ENCODE measurements around the gene SPECC1L.
A peak's percentile ranks its signal among the peaks of the same experiment; 100 is the strongest.
"Not testable (repeated sequence)": the region's sequence is repeated elsewhere in the genome, so short reads cannot be mapped to it uniquely, and the experiment has no call there.

The SPECC1L gene

GRCh38 chr22:24245584-24246561, 24.8 kb upstream of the SPECC1L start:
- DNase-seq (ENCODE audit: low read depth in 2 of 2) = not testable (repeated sequence)

- no peak for DNase-seq (ENCODE audit: low read depth in 2 of 2)
Measured at GRCh38 chr22:24247011-24247507, 23.6 kb upstream of the SPECC1L start.

- peak; percentile 50 to 52 for DNase-seq (ENCODE audit: low read depth in 2 of 2)
Measured at GRCh38 chr22:24247564-24248344, 22.9 kb upstream of the SPECC1L start.

- DNase-seq (ENCODE audit: low read depth in 2 of 2) = not testable (repeated sequence)
Measured at GRCh38 chr22:24248611-24249010, 22.0 kb upstream of the SPECC1L start.

- DNase-seq (ENCODE audit: low read depth in 2 of 2) = not testable (repeated sequence)
Measured at GRCh38 chr22:24249413-24249812, 21.2 kb upstream of the SPECC1L start.

- not testable (repeated sequence) for DNase-seq (ENCODE audit: low read depth in 2 of 2)
Measured at GRCh38 chr22:24251286-24251685, 19.3 kb upstream of the SPECC1L start.

- DNase-seq (ENCODE audit: low read depth in 2 of 2) = not testable (repeated sequence)
Measured at GRCh38 chr22:24253126-24253525, 17.5 kb upstream of the SPECC1L start.

GRCh38 chr22:24256136-24256535, 14.5 kb upstream of the SPECC1L start:
- DNase-seq (ENCODE audit: low read depth in 2 of 2) = not testable (repeated sequence)

- not testable (repeated sequence) for DNase-seq (ENCODE audit: low read depth in 2 of 2)
Measured at GRCh38 chr22:24256736-24257135, 13.9 kb upstream of the SPECC1L start.

GRCh38 chr22:24259459-24259858, 11.2 kb upstream of the SPECC1L start:
- DNase-seq (ENCODE audit: low read depth in 2 of 2) = peak in 1 of 2 experiments; percentile 44

- DNase-seq (ENCODE audit: low read depth in 2 of 2) = not testable (repeated sequence)
Measured at GRCh38 chr22:24262185-24262749, 8.4 kb upstream of the SPECC1L start.

GRCh38 chr22:24263479-24263878, 7.2 kb upstream of the SPECC1L start:
- not testable (repeated sequence) for DNase-seq (ENCODE audit: low read depth in 2 of 2)

- not testable (repeated sequence) for DNase-seq (ENCODE audit: low read depth in 2 of 2)
Measured at GRCh38 chr22:24264329-24264896, 6.2 kb upstream of the SPECC1L start.

GRCh38 chr22:24265734-24266133, 4.9 kb upstream of the SPECC1L start:
- DNase-seq (ENCODE audit: low read depth in 2 of 2) = no peak

- not testable (repeated sequence) for DNase-seq (ENCODE audit: low read depth in 2 of 2)
Measured at GRCh38 chr22:24266495-24266894, 4.1 kb upstream of the SPECC1L start.

- no peak for DNase-seq (ENCODE audit: low read depth in 2 of 2)
Measured at GRCh38 chr22:24271386-24271854, 789 bp downstream of the SPECC1L start.

- not testable (repeated sequence) for DNase-seq (ENCODE audit: low read depth in 2 of 2)
Measured at GRCh38 chr22:24273031-24273430, 2.4 kb downstream of the SPECC1L start.

GRCh38 chr22:24273906-24274305, 3.3 kb downstream of the SPECC1L start:
- not testable (repeated sequence) for DNase-seq (ENCODE audit: low read depth in 2 of 2)

GRCh38 chr22:24274696-24275405, 4.2 kb downstream of the SPECC1L start:
- DNase-seq (ENCODE audit: low read depth in 2 of 2) = not testable (repeated sequence)

GRCh38 chr22:24280363-24280762, 9.7 kb downstream of the SPECC1L start:
- not testable (repeated sequence) for DNase-seq (ENCODE audit: low read depth in 2 of 2)

- no peak for DNase-seq (ENCODE audit: low read depth in 2 of 2)
Measured at GRCh38 chr22:24282401-24282800, 11.8 kb downstream of the SPECC1L start.
